ENCODE data around the gene HCN1.

DNA sequence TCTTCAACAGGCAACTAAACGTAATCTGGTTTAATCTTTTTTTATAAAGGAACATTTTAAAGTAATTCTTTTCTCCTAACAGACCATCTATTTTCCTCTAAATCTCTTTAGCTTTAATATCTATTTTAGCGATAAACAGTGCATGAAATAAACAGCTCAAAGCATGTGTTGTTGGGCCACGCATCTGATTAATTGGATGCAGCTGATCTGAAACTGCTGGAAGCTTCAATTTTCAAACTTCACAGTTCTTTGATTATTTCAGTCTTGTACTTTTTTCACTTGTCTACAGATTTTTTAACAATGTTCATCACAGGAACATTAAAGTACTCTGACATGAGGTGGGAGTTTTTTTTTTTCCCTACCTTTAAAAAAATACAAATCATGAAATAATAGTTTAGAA lies 443.6 kb downstream of the HCN1 start:
- TF ChIP-seq, protein P1, sequence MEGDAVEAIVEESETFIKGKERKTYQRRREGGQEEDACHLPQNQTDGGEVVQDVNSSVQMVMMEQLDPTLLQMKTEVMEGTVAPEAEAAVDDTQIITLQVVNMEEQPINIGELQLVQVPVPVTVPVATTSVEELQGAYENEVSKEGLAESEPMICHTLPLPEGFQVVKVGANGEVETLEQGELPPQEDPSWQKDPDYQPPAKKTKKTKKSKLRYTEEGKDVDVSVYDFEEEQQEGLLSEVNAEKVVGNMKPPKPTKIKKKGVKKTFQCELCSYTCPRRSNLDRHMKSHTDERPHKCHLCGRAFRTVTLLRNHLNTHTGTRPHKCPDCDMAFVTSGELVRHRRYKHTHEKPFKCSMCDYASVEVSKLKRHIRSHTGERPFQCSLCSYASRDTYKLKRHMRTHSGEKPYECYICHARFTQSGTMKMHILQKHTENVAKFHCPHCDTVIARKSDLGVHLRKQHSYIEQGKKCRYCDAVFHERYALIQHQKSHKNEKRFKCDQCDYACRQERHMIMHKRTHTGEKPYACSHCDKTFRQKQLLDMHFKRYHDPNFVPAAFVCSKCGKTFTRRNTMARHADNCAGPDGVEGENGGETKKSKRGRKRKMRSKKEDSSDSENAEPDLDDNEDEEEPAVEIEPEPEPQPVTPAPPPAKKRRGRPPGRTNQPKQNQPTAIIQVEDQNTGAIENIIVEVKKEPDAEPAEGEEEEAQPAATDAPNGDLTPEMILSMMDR (IDR thresholded peaks at IDR 0.05), result no peak
- TF ChIP-seq POLR2A (IDR thresholded peaks at IDR 0.05; ENCODE audit: low read depth) (no peak), POLR2AphosphoS5 (IDR thresholded peaks at IDR 0.05) (no peak)
